Hematopoietic multipotent progenitor cell treated with erythropoietin and hydrocortisone succinate and interleukin-3 and kit ligand, for 8 days (in vitro differentiated cells): ENCODE data around the gene SORBS2.
"Not testable (repeated sequence)": the region's sequence is repeated elsewhere in the genome, so short reads cannot be mapped to it uniquely, and the experiment has no call there.

Experiments used
- DNase-seq: peaks from one replicate; pipeline ENCODE4 v3.0.0-alpha.2; 2015

Gene SORBS2

GRCh38 chr4:185811509-185812364 lies at the start of gene SORBS2:
Gene SORBS2, minus strand, starts transcription at chr4:185812194. Its CDS starts 121,623 bp downstream, at chr4:185690571.
- DNase-seq, result no peak

GRCh38 chr4:185859111-185859510 lies 47.1 kb upstream of the SORBS2 start:
- peak; percentile 3 for DNase-seq

GRCh38 chr4:185857561-185857960 lies 45.6 kb upstream of the SORBS2 start:
- DNase-seq, result not testable (repeated sequence)

- DNase-seq, result no peak
Observed at GRCh38 chr4:185853841-185854240, 41.8 kb upstream of the SORBS2 start.

- no peak for DNase-seq
Observed at GRCh38 chr4:185852961-185853360, 41.0 kb upstream of the SORBS2 start.

- DNase-seq, result no peak
Observed at GRCh38 chr4:185849664-185850550, 37.9 kb upstream of the SORBS2 start.

GRCh38 chr4:185847352-185848097 lies 35.5 kb upstream of the SORBS2 start:
- DNase-seq, result no peak

GRCh38 chr4:185846505-185847150 lies 34.6 kb upstream of the SORBS2 start:
- DNase-seq, result no peak

GRCh38 chr4:185845966-185846365 lies 34.0 kb upstream of the SORBS2 start:
- no peak for DNase-seq

GRCh38 chr4:185841451-185841850 lies 29.5 kb upstream of the SORBS2 start:
- DNase-seq, result no peak

- no peak for DNase-seq
Observed at GRCh38 chr4:185840953-185841352, 29.0 kb upstream of the SORBS2 start.

- no peak for DNase-seq
Observed at GRCh38 chr4:185840201-185840600, 28.2 kb upstream of the SORBS2 start.

- no peak for DNase-seq
Observed at GRCh38 chr4:185839770-185840169, 27.8 kb upstream of the SORBS2 start.

GRCh38 chr4:185839194-185839712 lies 27.3 kb upstream of the SORBS2 start:
- DNase-seq, result no peak

- DNase-seq, result no peak
Observed at GRCh38 chr4:185838514-185839193, 26.7 kb upstream of the SORBS2 start.

- DNase-seq, result no peak
Observed at GRCh38 chr4:185838104-185838452, 26.1 kb upstream of the SORBS2 start.

GRCh38 chr4:185837415-185838103 lies 25.6 kb upstream of the SORBS2 start:
- DNase-seq, result no peak

- DNase-seq, result no peak
Observed at GRCh38 chr4:185836241-185837084, 24.5 kb upstream of the SORBS2 start.

- DNase-seq, result no peak
Observed at GRCh38 chr4:185835814-185836213, 23.8 kb upstream of the SORBS2 start.

- no peak for DNase-seq
Observed at GRCh38 chr4:185835336-185835735, 23.3 kb upstream of the SORBS2 start.
